HepG2 (cell line): ENCODE measurements around the gene BMP6. TPM values are rescaled to one million over a fixed set of nuclear protein-coding genes. Genes with fewer than 3 reads are reported as not detected.

Experiments
- ATF5 ChIP-seq: sonication (generic); formaldehyde crosslinking; IDR thresholded peaks from 2 replicates; pipeline ENCODE4 v1.4.0; 2020; ENCODE audit warnings: mild to moderate bottlenecking, low read depth, missing genetic modification reagents
- GATA4 ChIP-seq: sonication (generic); IDR thresholded peaks from 2 replicates; pipeline ENCODE4 v1.6.1; 2016; ENCODE audit warnings: antibody characterized with exemption, low read depth, borderline replicate concordance
- IRX3 ChIP-seq: sonication (generic); formaldehyde crosslinking; IDR thresholded peaks from 2 replicates; pipeline ENCODE4 v1.8.1; 2023; ENCODE audit warnings: mild to moderate bottlenecking, low read depth, missing genetic modification reagents, borderline replicate concordance
- RXRA ChIP-seq: sonication (generic); formaldehyde crosslinking; IDR thresholded peaks from 2 replicates; pipeline ENCODE4 v1.5.1; 2020; ENCODE audit warnings: missing genetic modification reagents
- SALL2 ChIP-seq: sonication (generic); formaldehyde crosslinking; IDR thresholded peaks from 2 replicates; pipeline ENCODE4 v1.8.1; 2023; ENCODE audit warnings: mild to moderate bottlenecking, missing genetic modification reagents, inconsistent platforms
- SIX4 ChIP-seq: sonication (generic); formaldehyde crosslinking; IDR thresholded peaks from 2 replicates; pipeline ENCODE4 v1.4.0; 2020; ENCODE audit warnings: missing genetic modification reagents
- SRSF1 ChIP-seq: fragments of 200-400 bp; formaldehyde crosslinking; optimal IDR thresholded peaks from 2 replicates; pipeline ENCODE3; 2017; ENCODE audit warnings: mild to moderate bottlenecking, low read depth, low read length, moderate library complexity
- TFAP4 ChIP-seq: sonication (generic); IDR thresholded peaks from 2 replicates; pipeline ENCODE4 v1.6.1; 2016; ENCODE audit warnings: low read depth, borderline replicate concordance
- TIGD3 ChIP-seq: sonication (generic); formaldehyde crosslinking; IDR thresholded peaks from 2 replicates; pipeline ENCODE4 v1.5.1; 2020; ENCODE audit warnings: mild to moderate bottlenecking, missing genetic modification reagents, borderline replicate concordance
- ZNF142 ChIP-seq: sonication (generic); formaldehyde crosslinking; IDR thresholded peaks from 2 replicates; pipeline ENCODE4 v1.4.0; 2020; ENCODE audit warnings: missing genetic modification reagents
- ZNF180 ChIP-seq: sonication (generic); formaldehyde crosslinking; IDR thresholded peaks from 2 replicates; pipeline ENCODE4 v1.4.0; 2020; ENCODE audit warnings: low read depth, missing genetic modification reagents, borderline replicate concordance
- ZNF205 ChIP-seq: IDR thresholded peaks from 2 replicates; pipeline ENCODE4 v1.6.1; 2018; ENCODE audit warnings: missing biosample characterization, missing genetic modification reagents
- ZNF3 ChIP-seq: IDR thresholded peaks from 2 replicates; pipeline ENCODE4 v1.7.0; 2017; ENCODE audit warnings: inconsistent platforms
- ZNF34 ChIP-seq: sonication (generic); formaldehyde crosslinking; IDR thresholded peaks from 2 replicates; pipeline ENCODE4 v1.4.0; 2020; ENCODE audit warnings: mild to moderate bottlenecking, missing genetic modification reagents, borderline replicate concordance
- ZNF501 ChIP-seq: sonication (generic); formaldehyde crosslinking; IDR thresholded peaks from 2 replicates; pipeline ENCODE4 v1.5.1; 2020; ENCODE audit warnings: mild to moderate bottlenecking, moderate library complexity, missing genetic modification reagents
- polyA plus RNA-seq, 8 experiments: library from polyadenylated mRNA; depleted of rRNA in 3 of 8; stranded (reverse) in 7 of 8; unstranded in 1 of 8; fragments of >200 nt; fragmentation: Illumina TruSeq in 4 of 8; extraction: Trizol in 4 of 8; gene quantifications; 2 replicates each; pipeline versions ENCODE4 v1.2.1 to v1.2.3, GENCODE V29; 2011 to 2016; ENCODE audit warnings: low read depth in 4 of 8, missing spikeins in 1 of 8, mixed read lengths in 1 of 8; ENCODE audit not compliant: insufficient read depth in 1 of 8
- total RNA-seq, 5 experiments: library from RNA; depleted of rRNA; stranded (reverse); fragments of >200 nt; fragmentation: Illumina TruSeq; extraction: Trizol; gene quantifications; 2 replicates each; pipeline ENCODE4 v1.2.3, GENCODE V29; 2016; ENCODE audit warnings: low read depth in 1 of 5
- TF ChIP-seq, protein P1 (sequence below): sonication (generic); formaldehyde crosslinking; IDR thresholded peaks from 2 replicates; pipeline ENCODE4 v1.5.0; 2020; ENCODE audit warnings: mild to moderate bottlenecking, missing genetic modification reagents, borderline replicate concordance

The BMP6 gene
- total and polyA plus RNA-seq, 2 of the 13 experiments (the other 11 are each of a cell fraction or from before 2014, with no cell fraction given) = 0.09 to 0.18 TPM

DNA sequence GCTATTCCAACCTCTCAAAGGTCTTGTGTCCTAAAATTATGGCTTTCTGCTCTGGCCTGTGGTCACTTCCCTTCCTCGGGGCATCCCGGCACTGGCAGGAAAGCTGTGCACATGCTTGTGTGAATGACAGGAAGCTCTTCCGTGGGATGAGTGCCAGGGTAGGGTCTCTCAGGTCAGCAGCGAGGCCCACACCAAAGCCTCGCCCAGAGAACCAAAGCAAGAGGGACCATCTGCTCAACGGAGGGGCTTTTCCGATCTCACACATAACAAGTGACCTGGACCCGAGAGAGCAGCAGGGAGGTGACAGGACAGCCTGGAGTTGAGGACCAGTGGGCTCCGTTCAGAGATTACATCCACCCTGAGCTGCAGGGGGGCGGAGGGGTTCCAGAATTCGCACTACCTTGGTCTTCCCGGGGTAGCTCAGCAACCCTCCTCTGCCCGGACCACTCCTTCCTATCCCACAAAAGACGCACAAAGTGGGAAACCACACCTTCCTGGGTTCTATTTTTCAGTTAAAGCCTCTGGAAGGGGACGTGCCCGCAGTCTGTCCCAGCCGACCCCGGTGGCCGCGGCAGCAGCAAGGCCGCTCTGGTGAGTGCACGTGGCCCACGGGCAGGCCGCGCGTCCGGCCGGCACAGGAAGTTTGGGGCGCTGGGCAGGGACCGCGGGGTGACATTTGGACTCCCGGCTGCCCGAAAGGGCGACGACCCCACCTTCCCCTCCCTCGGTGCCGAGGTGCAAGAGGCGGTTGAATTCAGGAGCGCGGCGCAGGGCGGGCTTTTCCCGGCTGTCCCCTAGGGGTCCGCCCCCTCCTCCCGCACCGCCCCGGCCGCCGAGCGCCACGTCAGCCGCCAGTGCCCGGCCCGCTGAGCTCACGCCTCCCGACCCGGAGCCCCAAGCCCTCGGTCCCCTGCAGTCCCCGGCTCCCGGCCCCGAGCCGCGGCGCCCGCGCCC, 183.7 kb downstream of the BMP6 start (continued):
- TF ChIP-seq, protein P1, sequence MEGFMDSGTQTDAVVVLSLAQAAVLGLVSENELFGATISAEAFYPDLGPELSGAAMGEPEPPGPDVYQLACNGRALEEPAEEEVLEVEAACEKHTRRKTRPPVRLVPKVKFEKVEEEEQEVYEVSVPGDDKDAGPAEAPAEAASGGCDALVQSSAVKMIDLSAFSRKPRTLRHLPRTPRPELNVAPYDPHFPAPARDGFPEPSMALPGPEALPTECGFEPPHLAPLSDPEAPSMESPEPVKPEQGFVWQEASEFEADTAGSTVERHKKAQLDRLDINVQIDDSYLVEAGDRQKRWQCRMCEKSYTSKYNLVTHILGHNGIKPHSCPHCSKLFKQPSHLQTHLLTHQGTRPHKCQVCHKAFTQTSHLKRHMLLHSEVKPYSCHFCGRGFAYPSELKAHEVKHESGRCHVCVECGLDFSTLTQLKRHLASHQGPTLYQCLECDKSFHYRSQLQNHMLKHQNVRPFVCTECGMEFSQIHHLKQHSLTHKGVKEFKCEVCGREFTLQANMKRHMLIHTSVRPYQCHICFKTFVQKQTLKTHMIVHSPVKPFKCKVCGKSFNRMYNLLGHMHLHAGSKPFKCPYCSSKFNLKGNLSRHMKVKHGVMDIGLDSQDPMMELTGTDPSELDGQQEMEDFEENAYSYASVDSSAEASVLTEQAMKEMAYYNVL (CRISPR knock-in tag) = peak; percentile 54; the same call in 1 of the 2 replicates
- TF ChIP-seq ZNF3 = peak; percentile 49; the same call in 1 of the 2 replicates
- peak; percentile 96 for TF ChIP-seq ZNF501 (CRISPR knock-in tag)
- no peak; the same call in none of the 2 replicates for TF ChIP-seq IRX3 (CRISPR knock-in tag)
- no peak for TF ChIP-seq ZNF34 (CRISPR knock-in tag)
- TF ChIP-seq SIX4 = no peak
- TF ChIP-seq TFAP4 = peak; percentile 41; the same call in 1 of the 2 replicates
- no peak for TF ChIP-seq ZNF180 (CRISPR knock-in tag)
- TF ChIP-seq TIGD3 = peak; percentile 81; the same call in 1 of the 2 replicates
- peak; percentile 97 for TF ChIP-seq RXRA (CRISPR knock-in tag)
- no peak for TF ChIP-seq SRSF1
- 0 out of 2 replicates have a peak, but pooled peaks have one; percentile 23 for TF ChIP-seq GATA4
- TF ChIP-seq SALL2 = peak; percentile 88; the same call in 1 of the 2 replicates
- peak; percentile 56; the same call in 1 of the 2 replicates for TF ChIP-seq ZNF205 (CRISPR knock-in tag)
- TF ChIP-seq ZNF142 (CRISPR knock-in tag) = 0 out of 2 replicates have a peak, but pooled peaks have one; percentile 28
- TF ChIP-seq ATF5 (CRISPR knock-in tag) = no peak
